Measurements from ENCODE around the gene PIK3CG.

The PIK3CG gene

DNA sequence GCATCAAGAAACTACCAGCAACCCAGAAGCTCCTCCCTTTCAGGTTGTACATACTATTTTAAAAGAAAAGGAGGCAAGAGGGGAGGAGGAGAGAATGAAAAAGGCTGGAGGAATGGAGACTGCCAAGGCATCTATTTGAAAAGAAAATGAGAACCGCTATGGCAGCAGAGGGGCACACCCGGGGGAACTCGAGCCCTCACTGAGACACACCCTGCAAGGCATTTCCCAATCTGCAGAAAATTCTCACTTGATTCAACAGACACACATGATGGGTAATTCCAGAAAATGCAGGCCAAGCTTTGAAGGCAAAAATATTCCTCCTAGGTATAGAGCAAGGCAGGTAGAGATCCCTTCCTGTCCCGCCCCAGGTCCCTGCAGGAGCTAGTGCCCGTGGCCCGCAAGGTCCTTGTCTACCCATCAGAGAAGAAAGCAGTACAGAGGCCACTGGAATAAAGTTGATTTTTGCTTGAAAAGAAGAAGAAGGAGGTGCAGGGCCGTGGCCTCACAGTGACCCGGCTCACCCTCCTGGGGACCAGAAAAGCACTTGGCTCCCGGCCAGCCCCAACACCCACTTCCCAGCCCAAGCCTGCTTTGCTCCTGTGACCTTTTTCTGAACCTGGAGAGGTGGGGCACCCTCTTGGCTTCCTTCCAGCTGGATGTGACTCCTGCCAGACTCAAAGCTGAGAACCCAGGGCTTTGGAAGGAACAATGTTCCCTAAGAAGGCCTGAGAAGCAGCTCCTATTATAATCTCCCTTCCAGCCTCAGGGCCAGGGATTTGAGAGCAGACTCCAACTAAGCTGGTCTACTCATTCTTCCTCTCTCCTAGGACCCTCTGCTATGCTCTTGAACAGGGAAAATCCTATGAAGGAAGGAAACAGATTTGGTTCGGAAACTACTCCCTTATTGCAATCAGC is 6.2 kb upstream of the PIK3CG start:
- DNase-seq: peak; percentile 39

DNA sequence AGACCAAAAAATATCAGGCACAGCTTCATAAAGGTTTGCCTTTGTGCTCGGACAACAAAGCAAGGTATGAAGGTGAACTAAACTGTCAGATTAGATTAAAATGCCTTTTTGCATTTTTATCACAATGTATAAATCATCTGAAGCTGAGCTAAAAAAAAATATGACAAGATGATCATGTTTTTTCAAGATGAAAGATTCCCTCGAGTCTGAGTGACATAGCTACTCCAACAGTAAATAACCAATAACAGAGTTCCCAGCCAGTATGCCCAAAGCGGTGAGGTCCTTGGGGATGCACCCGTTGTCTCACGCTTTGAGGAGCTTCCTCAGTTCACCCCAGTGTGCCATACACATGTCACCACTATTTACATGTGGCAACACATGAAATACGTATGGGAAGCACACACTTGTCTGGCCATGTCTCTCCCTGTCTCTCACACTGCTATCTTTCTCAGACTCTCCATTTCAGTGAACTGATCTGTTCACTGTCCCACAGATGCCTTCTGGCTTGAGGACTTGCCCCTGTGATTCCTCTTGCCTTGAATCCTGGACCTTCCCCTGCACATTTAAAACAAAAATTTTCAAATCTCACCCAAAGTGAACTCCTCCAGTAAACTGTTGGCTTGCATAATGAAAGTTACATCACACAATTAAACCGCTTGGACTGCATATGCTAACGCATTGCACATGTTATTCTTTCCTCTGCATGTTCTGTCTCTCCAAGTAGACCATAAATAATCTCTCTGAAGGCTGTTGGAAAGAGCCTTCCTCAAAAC is 2.6 kb upstream of the PIK3CG start:
- DNase-seq: peak; percentile 74

DNA sequence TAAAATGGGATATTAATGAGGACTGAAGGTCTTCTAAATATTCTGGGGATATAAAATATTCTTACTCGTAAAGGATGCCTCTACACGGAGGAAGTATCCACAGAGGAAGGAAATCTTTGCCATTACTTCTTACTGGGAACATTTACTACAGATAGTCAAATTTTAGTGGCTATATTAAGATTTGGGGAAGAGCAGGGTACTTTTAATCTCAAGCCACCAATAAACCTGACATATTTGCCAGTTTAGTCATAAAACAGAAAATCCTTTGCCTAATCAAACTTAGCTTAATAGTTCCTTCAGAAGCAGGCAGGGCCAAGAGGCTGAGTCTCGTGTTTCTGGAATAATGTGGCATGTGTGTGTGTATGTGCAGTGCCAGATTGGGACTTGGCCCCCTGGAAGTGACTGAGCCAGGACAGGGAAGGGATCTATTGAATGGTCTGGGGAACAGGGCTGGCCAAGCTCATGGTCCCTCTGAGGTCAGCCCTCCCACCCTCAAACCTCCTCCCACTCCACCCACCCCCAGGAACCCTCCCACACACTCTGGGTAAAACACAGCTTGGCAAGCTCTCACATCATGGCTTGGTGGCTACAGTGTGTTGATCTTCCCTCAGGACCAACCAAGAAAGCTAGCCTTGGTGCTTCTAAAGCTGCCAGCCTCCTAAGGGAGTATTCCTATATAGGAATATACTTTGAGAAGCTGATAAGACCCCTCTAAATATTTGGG is 1.6 kb upstream of the PIK3CG start:
- DNase-seq: no peak

DNA sequence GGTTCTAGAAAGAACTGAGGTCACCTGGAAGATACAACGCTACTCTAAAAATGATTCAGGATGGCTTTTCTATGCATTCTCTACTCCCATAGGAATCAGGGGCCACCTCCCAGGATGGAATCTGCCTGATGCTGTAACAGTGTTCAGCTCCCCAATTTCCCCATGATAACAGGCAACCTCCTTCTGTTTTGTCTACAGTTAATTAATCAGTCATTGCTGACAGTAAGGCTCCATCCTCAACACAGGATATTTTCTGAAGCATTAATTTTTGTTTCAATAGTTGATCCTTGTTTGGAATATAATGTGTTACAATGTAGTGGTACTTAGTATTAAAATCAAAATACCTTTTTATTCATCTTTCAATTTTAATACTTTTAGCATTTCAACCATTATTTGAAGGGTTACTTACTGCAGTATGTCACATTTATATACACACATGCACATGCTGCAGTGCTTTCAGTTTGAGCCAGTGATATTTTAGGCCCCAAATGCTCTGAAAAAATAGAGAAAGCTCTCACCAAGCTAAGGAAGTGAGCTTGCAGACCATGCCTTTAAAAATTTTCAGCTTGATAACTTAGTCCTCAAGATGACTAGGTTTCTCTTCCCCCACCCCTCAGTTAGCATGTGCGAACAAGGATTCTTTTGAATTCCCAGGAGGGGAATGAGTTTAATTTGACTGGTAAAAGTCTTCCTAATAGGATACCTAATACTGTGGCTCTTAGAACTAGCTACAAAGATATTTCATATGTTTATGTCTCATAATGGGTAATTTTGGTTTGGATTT is 592 bp upstream of the PIK3CG start:
- no peak for DNase-seq

DNA sequence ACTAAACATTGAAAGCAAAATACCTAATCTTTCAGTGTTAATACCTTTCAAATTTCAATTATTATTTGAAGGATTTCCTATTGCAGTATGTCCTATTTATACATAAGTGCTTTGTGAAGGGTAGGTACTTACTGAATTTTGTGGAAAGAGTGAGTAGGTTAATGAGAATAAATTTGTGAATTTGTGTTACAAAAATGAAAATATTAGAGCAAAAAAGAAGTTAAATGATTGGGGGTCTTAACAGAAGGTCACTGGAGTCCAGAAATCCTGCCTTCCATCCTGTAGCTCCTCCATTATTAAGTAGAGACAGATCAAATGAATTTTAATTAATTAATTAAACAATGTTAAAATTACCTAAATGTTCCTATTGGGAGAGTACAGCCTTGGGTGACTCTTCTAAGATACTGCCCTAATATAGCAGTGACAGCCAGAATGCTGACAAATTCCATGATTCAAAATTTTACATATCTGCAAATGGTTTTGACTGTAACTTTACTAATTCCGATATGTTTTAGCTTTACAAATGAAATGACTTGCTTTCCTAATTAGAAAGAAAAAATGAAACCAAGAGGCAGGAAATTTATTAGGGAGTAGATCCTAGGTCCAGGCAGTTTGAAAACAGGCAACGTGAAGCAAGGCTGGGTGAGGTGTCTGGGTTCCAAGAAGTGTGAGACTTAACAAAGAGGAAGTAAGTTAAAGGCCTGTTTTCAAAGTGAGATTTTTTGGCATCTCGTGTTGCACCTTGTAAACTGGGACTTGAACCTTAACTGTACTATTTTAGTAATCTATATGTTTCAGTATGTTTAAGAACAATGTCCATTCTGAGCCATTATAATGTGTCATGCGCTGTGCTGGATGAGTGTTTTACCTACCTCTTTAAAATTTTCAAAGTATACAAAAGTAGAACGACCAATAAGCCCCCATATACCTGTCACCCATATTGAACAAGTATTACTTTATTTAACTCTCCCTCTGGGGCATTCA is 1.5 kb downstream of the PIK3CG start:
- peak; percentile 66 for DNase-seq

DNA sequence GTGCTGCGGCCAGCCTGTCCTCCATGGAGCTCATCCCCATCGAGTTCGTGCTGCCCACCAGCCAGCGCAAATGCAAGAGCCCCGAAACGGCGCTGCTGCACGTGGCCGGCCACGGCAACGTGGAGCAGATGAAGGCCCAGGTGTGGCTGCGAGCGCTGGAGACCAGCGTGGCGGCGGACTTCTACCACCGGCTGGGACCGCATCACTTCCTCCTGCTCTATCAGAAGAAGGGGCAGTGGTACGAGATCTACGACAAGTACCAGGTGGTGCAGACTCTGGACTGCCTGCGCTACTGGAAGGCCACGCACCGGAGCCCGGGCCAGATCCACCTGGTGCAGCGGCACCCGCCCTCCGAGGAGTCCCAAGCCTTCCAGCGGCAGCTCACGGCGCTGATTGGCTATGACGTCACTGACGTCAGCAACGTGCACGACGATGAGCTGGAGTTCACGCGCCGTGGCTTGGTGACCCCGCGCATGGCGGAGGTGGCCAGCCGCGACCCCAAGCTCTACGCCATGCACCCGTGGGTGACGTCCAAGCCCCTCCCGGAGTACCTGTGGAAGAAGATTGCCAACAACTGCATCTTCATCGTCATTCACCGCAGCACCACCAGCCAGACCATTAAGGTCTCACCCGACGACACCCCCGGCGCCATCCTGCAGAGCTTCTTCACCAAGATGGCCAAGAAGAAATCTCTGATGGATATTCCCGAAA is 2.7 kb downstream of the PIK3CG start:
- no peak for DNase-seq

DNA sequence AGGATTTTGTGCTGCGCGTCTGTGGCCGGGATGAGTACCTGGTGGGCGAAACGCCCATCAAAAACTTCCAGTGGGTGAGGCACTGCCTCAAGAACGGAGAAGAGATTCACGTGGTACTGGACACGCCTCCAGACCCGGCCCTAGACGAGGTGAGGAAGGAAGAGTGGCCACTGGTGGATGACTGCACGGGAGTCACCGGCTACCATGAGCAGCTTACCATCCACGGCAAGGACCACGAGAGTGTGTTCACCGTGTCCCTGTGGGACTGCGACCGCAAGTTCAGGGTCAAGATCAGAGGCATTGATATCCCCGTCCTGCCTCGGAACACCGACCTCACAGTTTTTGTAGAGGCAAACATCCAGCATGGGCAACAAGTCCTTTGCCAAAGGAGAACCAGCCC is 3.3 kb downstream of the PIK3CG start:
- no peak for DNase-seq

DNA sequence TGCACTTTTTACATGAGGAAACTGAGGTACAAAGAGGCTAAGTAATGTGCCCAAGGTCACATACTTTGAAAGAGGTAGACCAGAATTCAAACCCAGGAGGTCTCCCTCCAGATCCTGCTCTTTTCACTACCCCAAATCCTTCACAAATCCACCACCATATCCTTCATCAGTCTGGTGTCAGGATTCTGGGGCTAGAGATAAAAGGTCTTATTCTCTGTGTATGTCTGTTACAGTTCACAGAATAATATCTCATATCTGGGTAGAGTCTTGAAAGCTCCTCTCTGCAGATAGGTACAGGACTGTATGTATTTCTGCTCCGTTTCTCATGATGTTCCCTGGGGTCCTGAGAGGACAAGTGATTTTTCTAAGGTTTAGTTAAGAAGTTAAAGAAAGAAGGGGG is 4.9 kb downstream of the PIK3CG start:
- no peak for DNase-seq

DNA sequence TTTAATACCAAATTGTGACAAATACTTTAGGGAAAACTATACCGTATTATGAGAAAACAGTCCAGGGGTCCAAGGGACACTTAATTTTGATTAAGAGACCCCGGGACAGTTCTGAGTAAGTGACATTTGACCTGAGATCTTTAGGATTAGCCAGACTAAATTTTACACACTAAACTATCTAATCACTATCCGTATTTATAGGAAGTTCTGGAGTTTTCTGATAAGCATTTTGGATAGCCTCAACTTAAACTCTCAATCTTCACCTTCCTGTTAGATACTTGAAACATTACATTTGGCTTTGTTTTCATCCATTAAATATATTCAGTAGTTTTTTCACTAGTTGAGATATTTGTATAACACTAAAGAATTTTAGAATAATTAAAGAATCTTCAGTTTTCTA is 5.4 kb downstream of the PIK3CG start:
- no peak for DNase-seq

DNA sequence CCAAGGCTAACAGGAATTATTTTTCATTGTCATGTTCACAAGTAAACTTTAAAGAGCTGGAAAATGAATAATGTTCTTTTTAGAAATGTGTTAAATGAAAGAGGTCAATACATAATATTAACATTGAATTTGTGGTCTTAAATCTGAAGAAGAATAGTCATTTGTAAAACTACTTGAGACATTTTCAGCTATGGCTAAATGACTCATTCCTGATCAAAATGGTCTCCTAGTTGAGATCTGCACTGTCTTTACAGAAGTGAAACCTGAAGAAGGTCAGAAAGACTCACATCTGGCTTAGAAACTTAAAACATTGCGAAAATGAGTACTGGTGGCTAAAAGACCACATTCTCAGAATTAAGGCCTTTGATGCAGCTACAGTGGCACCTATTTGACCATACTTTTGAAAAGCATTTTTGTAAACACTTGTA is 5.9 kb downstream of the PIK3CG start:
- peak; percentile 29 for DNase-seq

DNA sequence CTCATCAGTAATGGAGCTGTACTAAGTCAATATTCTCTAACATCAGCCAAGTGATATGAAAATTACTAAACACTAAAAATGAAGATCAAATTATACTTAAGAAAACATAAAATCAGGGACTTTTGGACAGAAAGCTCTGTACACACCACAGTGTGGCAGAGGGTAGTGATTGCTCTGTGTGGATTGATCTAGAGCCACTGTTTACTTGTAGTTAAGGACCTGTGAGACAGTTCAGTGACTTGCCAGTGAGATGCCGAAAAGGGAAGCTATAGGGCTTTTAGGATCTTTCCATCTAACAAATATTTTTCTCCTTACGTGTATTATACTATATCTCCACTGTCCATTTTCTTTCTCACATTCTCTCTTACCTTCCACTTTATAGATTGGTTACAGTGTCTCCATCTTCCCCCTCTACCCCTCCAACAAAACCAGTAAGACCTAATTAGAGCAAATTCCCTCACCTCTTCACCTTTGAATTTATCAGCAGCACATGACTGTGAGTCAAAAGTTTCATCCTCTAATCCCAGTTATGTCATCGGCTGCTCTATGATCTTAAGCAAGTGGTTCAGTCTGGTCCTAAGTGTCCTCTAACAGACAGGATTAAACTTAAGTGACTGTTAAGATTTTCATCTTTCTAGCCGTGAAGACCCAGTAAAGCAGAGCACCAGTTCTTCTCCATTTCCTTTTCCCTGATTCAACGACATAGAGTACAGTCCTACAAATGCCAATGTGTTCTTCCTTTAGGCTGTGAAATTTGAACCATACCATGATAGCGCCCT is 6.9 kb downstream of the PIK3CG start:
- DNase-seq: no peak

DNA sequence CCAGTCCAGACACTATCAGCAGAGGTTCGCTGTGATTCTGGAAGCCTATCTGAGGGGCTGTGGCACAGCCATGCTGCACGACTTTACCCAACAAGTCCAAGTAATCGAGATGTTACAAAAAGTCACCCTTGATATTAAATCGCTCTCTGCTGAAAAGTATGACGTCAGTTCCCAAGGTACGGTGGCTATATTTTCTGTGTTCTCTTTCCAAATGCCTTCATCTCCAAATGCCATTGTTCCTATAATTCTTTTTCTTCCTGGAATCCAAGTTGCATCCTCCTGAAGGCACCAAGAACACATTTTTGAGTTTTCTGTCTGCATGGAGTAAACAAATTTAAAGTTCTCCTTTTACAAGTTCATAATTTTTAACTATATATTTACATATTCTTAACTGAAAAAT is 7.7 kb downstream of the PIK3CG start:
- no peak for DNase-seq

DNA sequence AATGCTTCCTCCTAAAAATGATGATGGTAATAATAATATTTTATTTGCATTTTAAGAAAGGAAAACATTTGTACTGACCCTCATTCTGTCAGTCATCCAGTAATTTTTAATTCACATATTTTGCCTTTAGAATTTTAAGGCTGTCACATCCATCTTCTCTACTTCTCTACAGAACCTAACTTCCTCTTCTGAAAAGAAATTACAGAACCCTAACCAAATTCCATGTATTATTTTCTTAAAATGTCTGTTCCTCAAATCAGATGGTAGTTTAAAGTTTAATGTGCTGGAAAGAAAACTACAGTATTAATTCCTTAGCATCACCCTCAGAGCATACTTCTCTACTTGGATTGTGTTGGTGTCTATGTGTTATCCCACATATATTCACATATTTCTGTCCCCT is 9.0 kb downstream of the PIK3CG start:
- no peak for DNase-seq

DNA sequence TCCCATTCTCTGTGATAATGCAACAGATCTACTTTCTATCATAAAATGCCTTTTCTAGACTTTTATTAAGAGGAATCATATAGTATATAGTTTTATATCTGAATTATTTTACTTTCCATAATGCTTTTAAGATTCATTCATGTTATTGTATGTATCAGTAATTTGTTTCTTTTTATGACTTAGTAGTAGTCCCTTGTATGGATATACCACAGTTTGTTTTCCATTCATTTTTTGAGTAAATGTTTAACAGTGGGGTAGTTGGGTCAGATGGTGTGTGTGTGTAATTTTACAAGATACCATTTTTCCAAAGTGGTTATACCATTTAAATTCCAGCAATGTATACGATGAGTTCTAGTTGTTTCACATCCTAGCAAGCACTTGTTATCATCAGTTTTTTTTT is 10.4 kb downstream of the PIK3CG start:
- DNase-seq: no peak

DNA sequence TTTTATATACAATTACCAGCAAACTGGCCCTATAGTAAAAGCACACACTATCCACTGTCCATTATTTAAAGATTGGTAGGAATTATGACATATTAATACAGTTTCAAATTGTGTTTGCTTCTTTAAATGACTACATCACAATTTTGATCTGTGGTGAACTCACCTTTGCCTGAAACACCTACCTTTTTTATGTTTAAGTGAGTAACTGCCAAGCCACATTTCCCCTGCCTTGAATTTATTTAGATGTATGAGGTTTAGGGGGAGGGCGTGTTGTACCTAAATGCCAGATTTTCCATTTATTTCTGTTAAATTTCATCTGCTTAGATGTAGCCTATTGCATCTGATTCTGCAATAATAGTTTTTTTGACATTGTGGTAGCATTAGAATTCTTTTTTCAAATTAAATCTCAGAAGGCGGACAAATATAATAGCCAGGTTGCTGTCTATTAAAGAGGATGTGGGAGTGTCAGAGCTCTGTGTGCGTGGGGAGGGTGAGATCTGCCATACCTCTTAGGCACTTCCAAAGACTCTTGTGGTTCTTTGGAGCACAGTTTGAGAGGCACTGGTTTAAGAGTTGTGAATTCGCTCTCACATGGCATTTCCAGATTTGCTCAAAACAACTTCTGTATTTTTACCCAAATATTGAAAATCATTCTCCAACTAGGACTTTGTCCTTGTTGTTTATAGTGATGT is 13.8 kb downstream of the PIK3CG start:
- DNase-seq: no peak

DNA sequence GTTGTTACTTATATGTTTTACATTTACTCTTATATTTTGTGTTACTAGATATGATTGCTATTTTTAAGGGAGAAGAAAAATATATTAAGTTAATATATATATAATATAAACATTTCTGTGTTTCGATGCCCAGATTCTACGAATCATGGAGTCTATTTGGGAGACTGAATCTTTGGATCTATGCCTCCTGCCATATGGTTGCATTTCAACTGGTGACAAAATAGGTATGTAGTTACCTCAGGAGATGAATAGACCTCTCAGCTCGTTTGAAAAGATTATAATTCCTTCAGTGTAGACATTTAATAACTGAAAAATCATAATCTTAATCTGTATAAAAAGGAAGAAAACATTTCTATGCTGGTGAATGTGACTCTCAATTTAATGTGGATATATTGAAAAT is 16.9 kb downstream of the PIK3CG start:
- no peak for DNase-seq

DNA sequence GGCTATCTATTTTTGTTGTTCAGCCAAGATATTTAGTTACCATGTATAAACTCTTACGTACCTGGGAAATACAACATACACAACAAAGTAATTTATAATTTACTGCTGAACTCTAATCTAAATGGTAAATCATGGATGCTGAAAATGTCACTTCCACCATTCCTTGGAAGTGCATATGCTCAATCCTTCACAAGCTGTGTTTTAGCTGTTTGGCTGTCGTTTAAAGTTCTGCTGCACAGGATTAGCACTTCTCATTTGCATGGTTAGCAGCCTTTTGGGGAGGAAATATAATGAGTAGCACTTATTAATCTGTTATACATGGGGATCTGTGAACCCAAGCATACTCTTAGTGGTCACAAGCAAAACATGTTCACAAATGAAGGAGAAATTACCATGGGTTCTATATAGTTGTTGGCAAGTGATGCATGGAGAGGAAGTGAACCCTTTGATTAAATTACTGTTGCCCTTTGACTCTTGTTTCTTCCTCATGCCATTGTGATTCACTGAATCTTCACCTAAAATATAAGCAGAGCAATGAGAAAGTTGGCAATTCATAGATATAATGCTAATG is 18.5 kb downstream of the PIK3CG start:
- DNase-seq: no peak

DNA sequence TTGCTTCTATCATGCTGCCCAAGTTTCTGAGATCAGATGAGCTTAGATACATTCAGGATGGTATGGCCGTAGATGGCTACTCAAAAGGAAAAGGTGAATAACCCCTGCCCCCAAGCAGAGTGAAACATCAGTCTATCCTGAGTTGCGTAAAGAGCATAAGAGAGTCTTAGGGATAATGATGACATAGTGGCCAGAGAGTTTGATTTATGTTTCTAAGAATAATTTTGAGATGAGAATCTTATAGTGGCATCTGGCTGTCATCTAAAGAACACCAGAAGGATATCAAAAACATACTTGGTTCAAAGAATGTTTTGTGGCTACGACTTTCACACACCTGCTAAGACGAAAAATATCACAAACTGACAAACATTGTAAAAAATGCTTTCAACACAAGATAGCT is 20.6 kb downstream of the PIK3CG start:
- no peak for DNase-seq

DNA sequence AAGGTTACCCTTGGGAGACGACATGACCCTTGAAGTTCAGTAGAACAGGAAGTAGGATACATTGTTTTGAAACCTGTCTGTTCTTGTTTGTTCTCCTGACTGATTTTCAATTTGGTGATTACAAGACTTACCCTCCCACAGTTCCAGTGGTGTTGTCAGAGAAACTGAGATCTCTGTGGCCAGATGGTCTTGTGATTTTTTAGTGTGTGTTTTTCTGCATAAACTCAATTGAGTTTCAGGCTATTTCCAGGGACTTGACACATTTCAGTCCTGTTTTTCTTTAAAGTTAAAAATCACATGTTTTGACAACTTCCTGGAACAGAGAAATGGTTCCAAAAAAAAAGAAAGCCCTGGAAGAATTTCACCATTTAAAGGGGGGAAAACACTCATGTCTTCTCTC is 22.3 kb downstream of the PIK3CG start:
- DNase-seq: no peak
